HG03025 (cell line): ENCODE measurements around the gene SLC22A7.

ENCODE experiments used
- ATAC-seq: cut with Tn5 transposase; IDR thresholded peaks from one replicate; pipeline ENCODE4 v1.9.1; 2021; ENCODE audit warnings: mild to moderate bottlenecking, moderate library complexity; ENCODE audit not compliant: unreplicated experiment, low FRiP score

SLC22A7 gene

GRCh38 chr6:43265564-43265963 is 32.5 kb upstream of the SLC22A7 start:
- no peak for ATAC-seq

- ATAC-seq = no peak
These were observed 30.3 kb upstream of the SLC22A7 start for GRCh38 chr6:43267619-43268354.

GRCh38 chr6:43268355-43268700 is 29.7 kb upstream of the SLC22A7 start:
- no peak for ATAC-seq

- ATAC-seq = no peak
These were observed 29.2 kb upstream of the SLC22A7 start for GRCh38 chr6:43268782-43269272.

GRCh38 chr6:43269273-43270007 is 28.6 kb upstream of the SLC22A7 start:
- no peak for ATAC-seq

- ATAC-seq = no peak
These were observed 26.8 kb upstream of the SLC22A7 start for GRCh38 chr6:43271103-43271815.

- ATAC-seq = no peak
These were observed 26.1 kb upstream of the SLC22A7 start for GRCh38 chr6:43271944-43272343.

- no peak for ATAC-seq
These were observed 24.4 kb upstream of the SLC22A7 start for GRCh38 chr6:43273707-43274106.

- no peak for ATAC-seq
These were observed 23.7 kb upstream of the SLC22A7 start for GRCh38 chr6:43274127-43274915.

- ATAC-seq = no peak
These were observed 23.0 kb upstream of the SLC22A7 start for GRCh38 chr6:43274916-43275597.

- ATAC-seq = no peak
These were observed 22.1 kb upstream of the SLC22A7 start for GRCh38 chr6:43275801-43276576.

GRCh38 chr6:43276577-43277305 is 21.3 kb upstream of the SLC22A7 start:
- ATAC-seq = no peak

GRCh38 chr6:43277306-43277642 is 20.8 kb upstream of the SLC22A7 start:
- ATAC-seq = no peak

GRCh38 chr6:43277643-43278523 is 20.2 kb upstream of the SLC22A7 start:
- ATAC-seq = no peak

GRCh38 chr6:43278524-43279078 is 19.5 kb upstream of the SLC22A7 start:
- no peak for ATAC-seq

- no peak for ATAC-seq
These were observed 17.8 kb upstream of the SLC22A7 start for GRCh38 chr6:43280234-43280633.

GRCh38 chr6:43282060-43282459 is 16.0 kb upstream of the SLC22A7 start:
- ATAC-seq = no peak
